HepG2 (cell line): ENCODE results near the gene OR2AP1. TPM values are rescaled to one million over a fixed set of nuclear protein-coding genes. Genes with fewer than 3 reads are reported as not detected.

Experiments
- ATAC-seq: fragments of 200-7000 bp; cut with Tn5 transposase; 3 replicates; pipeline ENCODE4 v1.9.1; 2020; ENCODE audit warnings: mild to moderate bottlenecking, moderate library complexity
- BruUV-seq: library from RNA; stranded (reverse); fragments of 400-500 nt; replicated peaks from 2 replicates; lab custom pipeline; 2021; lab: Mats Ljungman, UMichigan
- CTCF ChIA-PET: fragments of 300-600 bp; formaldehyde crosslinking; extraction: SDS; loops from one replicate; lab custom pipeline; 2021; ENCODE audit warnings: low total read pairs, inconsistent platforms, low intra/inter-chr PET ratio; lab: Yijun Ruan, JAX
- POLR2A ChIA-PET: fragments of 350-600 bp; sonication (Branson Sonifier 250); formaldehyde crosslinking; loops from one replicate; lab custom pipeline; 2020; ENCODE audit warnings: antibody characterized with exemption, inconsistent platforms; lab: Yijun Ruan, JAX
- DNase-seq: peaks from one replicate; pipeline ENCODE4 v3.0.0-alpha.2; 2015; ENCODE audit warnings: low spot score
- FAIRE-seq: peaks from 3 replicates; lab custom pipeline; 2011; peaks lifted over from hg19 to GRCh38; lab: Jason Lieb, UNC
- H2AFZ ChIP-seq: one replicate; pipeline ENCODE4 v1.6.1; 2011; ENCODE audit warnings: low read length, inconsistent platforms
- H3K27ac ChIP-seq: fragments of 300-600 bp; 3 replicates; pipeline ENCODE4 v1.8.0; 2011; ENCODE audit warnings: mixed run types, mild to moderate bottlenecking, mixed read lengths, low read length, inconsistent platforms; ENCODE audit not compliant: insufficient read depth; ENCODE audit errors: extremely low read length
- H3K27me3 ChIP-seq, 2 experiments: fragments of 200-600 bp in 1 of 2; 2 replicates in 1 of 2; 3 replicates in 1 of 2; pipeline versions ENCODE4 v1.6.0 to v1.8.0; 2011; ENCODE audit warnings: low read length in 2 of 2, mild to moderate bottlenecking in 2 of 2, moderate library complexity in 2 of 2, inconsistent platforms in 1 of 2; ENCODE audit not compliant: insufficient read depth in 2 of 2, control insufficient read depth in 1 of 2
- H3K36me3 ChIP-seq, 2 experiments: fragments of 200-600 bp in 1 of 2; replicated peaks in 1 of 2; 2 replicates in 1 of 2; 3 replicates in 1 of 2; pipeline versions ENCODE4 v1.5.1 to v1.8.0; 2011; ENCODE audit warnings: low read length in 2 of 2, inconsistent platforms in 1 of 2; ENCODE audit not compliant: insufficient read depth in 2 of 2, control insufficient read depth in 1 of 2
- H3K4me1 ChIP-seq: 2 replicates; pipeline ENCODE4 v1.5.1; 2012; ENCODE audit warnings: low read length, inconsistent platforms; ENCODE audit not compliant: insufficient read depth
- H3K4me2 ChIP-seq: 2 replicates; pipeline ENCODE4 v1.6.0; 2011; ENCODE audit warnings: low read depth, low read length, inconsistent platforms
- H3K4me3 ChIP-seq, 3 experiments: fragments of 200-600 bp in 1 of 3; sonication (generic), shearing (Covaris generic) in 1 of 3; replicated peaks in 1 of 3; 2 replicates each; pipeline ENCODE4 v1.5.1; 2011 to 2016; ENCODE audit warnings: low read length in 3 of 3, inconsistent platforms in 2 of 3, low read depth in 2 of 3, mild to moderate bottlenecking in 2 of 3, control low read depth in 1 of 3, mixed read lengths in 1 of 3; ENCODE audit not compliant: insufficient read depth in 1 of 3
- H3K79me2 ChIP-seq: one replicate; pipeline ENCODE4 v1.6.1; 2011; ENCODE audit warnings: low read length, inconsistent platforms; ENCODE audit not compliant: insufficient read depth
- H3K9ac ChIP-seq: 2 replicates; pipeline ENCODE4 v1.6.0; 2011; ENCODE audit warnings: mild to moderate bottlenecking, low read depth, low read length, inconsistent platforms; ENCODE audit not compliant: insufficient read depth
- H3K9me3 ChIP-seq: 2 replicates; pipeline ENCODE4 v1.5.1; 2012; ENCODE audit warnings: mild to moderate bottlenecking, low read length
- H4K20me1 ChIP-seq: 2 replicates; pipeline ENCODE4 v1.6.0; 2011; ENCODE audit warnings: inconsistent platforms, mild to moderate bottlenecking, low read length, moderate library complexity; ENCODE audit not compliant: insufficient read depth
- CERS6 ChIP-seq: sonication (generic); formaldehyde crosslinking; IDR thresholded peaks from 2 replicates; pipeline ENCODE4 v1.5.0; 2020; ENCODE audit warnings: missing genetic modification reagents
- FOXC1 ChIP-seq: sonication (generic); formaldehyde crosslinking; IDR thresholded peaks from 2 replicates; pipeline ENCODE4 v1.8.0; 2022; ENCODE audit warnings: mild to moderate bottlenecking, missing genetic modification reagents, borderline replicate concordance
- IRF9 ChIP-seq: sonication (generic); formaldehyde crosslinking; IDR thresholded peaks from 2 replicates; pipeline ENCODE4 v1.8.0; 2022; ENCODE audit warnings: missing genetic modification reagents, mild to moderate bottlenecking, borderline replicate concordance
- LCORL ChIP-seq, 2 experiments: fragments of 450-650 bp in 1 of 2; sonication (generic) in 1 of 2; formaldehyde crosslinking in 1 of 2; IDR thresholded peaks; 2 replicates each; pipeline versions ENCODE4 v1.5.0 to v1.6.1; 2017 to 2020; ENCODE audit warnings: antibody characterized with exemption in 1 of 2, missing genetic modification reagents in 1 of 2
- MIXL1 ChIP-seq: IDR thresholded peaks from 2 replicates; pipeline ENCODE4 v1.6.1; 2016
- MTA3 ChIP-seq: sonication (generic); formaldehyde crosslinking; IDR thresholded peaks from 2 replicates; pipeline ENCODE4 v1.4.0; 2020; ENCODE audit warnings: missing genetic modification reagents
- NR2F6 ChIP-seq, 2 experiments: IDR thresholded peaks; 2 replicates each; pipeline ENCODE4 v1.6.1; 2016; ENCODE audit warnings: antibody characterized with exemption in 1 of 2, mild to moderate bottlenecking in 1 of 2
- RARG ChIP-seq: sonication (generic); formaldehyde crosslinking; IDR thresholded peaks from 2 replicates; pipeline ENCODE4 v1.4.0; 2020; ENCODE audit warnings: low read depth, mild to moderate bottlenecking, missing genetic modification reagents
- SIN3B ChIP-seq: fragments of 150-350 bp; IDR thresholded peaks from 2 replicates; pipeline ENCODE4 v1.6.1; 2014; ENCODE audit warnings: low read length
- SNAPC4 ChIP-seq: sonication (generic); formaldehyde crosslinking; IDR thresholded peaks from 2 replicates; pipeline ENCODE4 v1.4.0; 2020; ENCODE audit warnings: mild to moderate bottlenecking, missing genetic modification reagents
- SP2 ChIP-seq: sonication (generic); formaldehyde crosslinking; IDR thresholded peaks from 2 replicates; pipeline ENCODE4 v1.5.1; 2020; ENCODE audit warnings: mild to moderate bottlenecking, missing genetic modification reagents
- TAF1 ChIP-seq: sonication (generic); formaldehyde crosslinking; IDR thresholded peaks from 2 replicates; pipeline ENCODE4 v1.4.0; 2020; ENCODE audit warnings: missing genetic modification reagents
- TEAD3 ChIP-seq: optimal IDR thresholded peaks from 2 replicates; pipeline ENCODE3; 2016; ENCODE audit warnings: borderline replicate concordance
- ZNF30 ChIP-seq: sonication (generic); formaldehyde crosslinking; IDR thresholded peaks from 2 replicates; pipeline ENCODE4 v1.5.0; 2020; ENCODE audit warnings: mild to moderate bottlenecking, missing genetic modification reagents
- ZNF34 ChIP-seq: sonication (generic); formaldehyde crosslinking; IDR thresholded peaks from 2 replicates; pipeline ENCODE4 v1.4.0; 2020; ENCODE audit warnings: mild to moderate bottlenecking, missing genetic modification reagents, borderline replicate concordance
- ZNF550 ChIP-seq: sonication (generic); formaldehyde crosslinking; IDR thresholded peaks from 2 replicates; pipeline ENCODE4 v1.4.0; 2020; ENCODE audit warnings: mild to moderate bottlenecking, missing genetic modification reagents, borderline replicate concordance
- WGBS: methylation state at CpG from one replicate; pipeline ENCODE4 v1.1.6; 2017; ENCODE audit warnings: low lambda C conversion rate; 5-methylcytosine and 5-hydroxymethylcytosine counted together
- in situ Hi-C: cut with HindIII; loops from 2 replicates; pipeline ENCODE4 v1.10.0; 2017; ENCODE audit warnings: low pct_unique_long_range_greater_than_20kb; ENCODE audit not compliant: extremely low pct_ligation_motif_present
- intact Hi-C: fragments of 100-400 bp; cut with micrococcal nuclease; formaldehyde crosslinking; loops from one replicate; pipeline ENCODE4 v1.10.0; 2022; ENCODE audit not compliant: unreplicated experiment
- polyA plus RNA-seq, 8 experiments: library from polyadenylated mRNA; depleted of rRNA in 3 of 8; stranded (reverse) in 7 of 8; unstranded in 1 of 8; fragments of >200 nt; fragmentation: Illumina TruSeq in 4 of 8; extraction: Trizol in 4 of 8; gene quantifications; 2 replicates each; pipeline versions ENCODE4 v1.2.1 to v1.2.3, GENCODE V29; 2011 to 2016; ENCODE audit warnings: low read depth in 4 of 8, missing spikeins in 1 of 8, mixed read lengths in 1 of 8; ENCODE audit not compliant: insufficient read depth in 1 of 8
- total RNA-seq, 5 experiments: library from RNA; depleted of rRNA; stranded (reverse); fragments of >200 nt; fragmentation: Illumina TruSeq; extraction: Trizol; gene quantifications; 2 replicates each; pipeline ENCODE4 v1.2.3, GENCODE V29; 2016; ENCODE audit warnings: low read depth in 1 of 5
- TF ChIP-seq, protein P1 (sequence below): IDR thresholded peaks from 2 replicates; pipeline ENCODE4 v1.6.1; 2016

The OR2AP1 gene
- total and polyA plus RNA-seq, 2 of the 13 experiments (the other 11 are each of a cell fraction or from before 2014, with no cell fraction given): not detected

DNA sequence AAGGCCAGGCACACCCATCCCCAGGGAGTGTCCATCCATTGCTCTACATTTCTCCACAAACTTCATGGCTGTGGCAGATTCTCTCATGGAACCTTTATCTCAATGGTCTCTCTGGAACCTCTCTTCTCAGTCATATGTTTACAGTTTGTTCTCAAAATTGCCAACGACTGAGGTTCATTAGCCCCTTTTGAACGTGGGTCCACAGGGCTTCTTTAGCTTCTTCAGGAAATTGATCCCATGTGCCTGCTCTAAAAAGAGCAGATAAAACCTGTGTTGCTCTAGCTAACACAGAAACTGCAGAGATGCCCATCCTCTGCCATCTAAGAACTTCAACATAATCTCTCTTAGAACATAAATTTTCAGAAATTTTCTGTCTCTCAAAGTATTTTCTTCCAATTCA lies 23.0 kb upstream of the OR2AP1 start, which contains the start of gene OR6C4:
TSS of gene OR6C4 (plus strand) at position 301 of the 400 bp plus-strand sequence. CDS start 1,625 bp downstream, outside the sequence.
- no peak within 1 kb of the TSS for H3K4me2 ChIP-seq
- intact Hi-C loops (no loop called here), in situ Hi-C loops (no loop called here)
- DNase-seq (no peak), ATAC-seq (no peak), FAIRE-seq (no peak)
- no peak for TF ChIP-seq LCORL (IDR thresholded peaks at IDR 0.05)
- no peak for TF ChIP-seq LCORL (CRISPR knock-in tag; IDR thresholded peaks at IDR 0.05)
- TF ChIP-seq FOXC1: no peak
- TF ChIP-seq RARG (CRISPR knock-in tag): no peak
- no peak for TF ChIP-seq SNAPC4 (CRISPR knock-in tag)
- TF ChIP-seq NR2F6 (IDR thresholded peaks at IDR 0.05): no peak
- no peak for TF ChIP-seq NR2F6 (CRISPR knock-in tag; IDR thresholded peaks at IDR 0.05)
- TF ChIP-seq SP2 (CRISPR knock-in tag): no peak
- TF ChIP-seq CERS6: no peak
- TF ChIP-seq, protein P1, sequence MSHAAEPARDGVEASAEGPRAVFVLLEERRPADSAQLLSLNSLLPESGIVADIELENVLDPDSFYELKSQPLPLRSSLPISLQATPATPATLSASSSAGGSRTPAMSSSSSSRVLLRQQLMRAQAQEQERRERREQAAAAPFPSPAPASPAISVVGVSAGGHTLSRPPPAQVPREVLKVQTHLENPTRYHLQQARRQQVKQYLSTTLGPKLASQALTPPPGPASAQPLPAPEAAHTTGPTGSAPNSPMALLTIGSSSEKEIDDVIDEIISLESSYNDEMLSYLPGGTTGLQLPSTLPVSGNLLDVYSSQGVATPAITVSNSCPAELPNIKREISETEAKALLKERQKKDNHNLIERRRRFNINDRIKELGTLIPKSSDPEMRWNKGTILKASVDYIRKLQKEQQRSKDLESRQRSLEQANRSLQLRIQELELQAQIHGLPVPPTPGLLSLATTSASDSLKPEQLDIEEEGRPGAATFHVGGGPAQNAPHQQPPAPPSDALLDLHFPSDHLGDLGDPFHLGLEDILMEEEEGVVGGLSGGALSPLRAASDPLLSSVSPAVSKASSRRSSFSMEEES: no peak
- TF ChIP-seq TEAD3 (CRISPR knock-in tag): no peak
- no peak for TF ChIP-seq TAF1 (CRISPR knock-in tag)
- no peak for TF ChIP-seq ZNF550 (CRISPR knock-in tag)
- TF ChIP-seq MTA3 (CRISPR knock-in tag): no peak
- no peak for TF ChIP-seq MIXL1 (CRISPR knock-in tag)
- TF ChIP-seq ZNF34 (CRISPR knock-in tag): no peak
- no peak for TF ChIP-seq IRF9 (CRISPR knock-in tag)
- TF ChIP-seq SIN3B: no peak
- no peak for TF ChIP-seq ZNF30 (CRISPR knock-in tag)
- CTCF ChIA-PET: no interaction called here
- H2AFZ ChIP-seq: no peak within 1 kb of the TSS
- H3K27ac ChIP-seq: no peak within 1 kb of the TSS
- no peak within 1 kb of the TSS for H3K4me3 ChIP-seq
- no peaks in the 10 kb centered on the region for H3K36me3 ChIP-seq
- H3K4me1 ChIP-seq: no peaks in the 10 kb centered on the region
- POLR2A ChIA-PET: no interaction called here
- no peaks in the 10 kb centered on the region for H4K20me1 ChIP-seq
- H3K9ac ChIP-seq: no peak within 1 kb of the TSS
- no peaks in the 10 kb centered on the region for H3K79me2 ChIP-seq
- no peaks in the 10 kb centered on the region for H3K27me3 ChIP-seq
- WGBS: 0% methylated on average over 2 of the region's 2 CpGs
- H3K9me3 ChIP-seq: no peaks in the 10 kb centered on the region
- BruUV-seq: no TSS peak
